Testis (tissue), 2 donors: Measurements from ENCODE around the gene PRKAR1B.

Experiments
- POLR2A ChIP-seq: fragments of 450-650 bp; IDR thresholded peaks from one replicate; pipeline ENCODE4 v1.6.1; 2017; ENCODE audit warnings: antibody characterized with exemption, mild to moderate bottlenecking, moderate library complexity
- TF ChIP-seq, protein P1 (sequence below), 3 experiments: fragments of 450-650 bp in 2 of 3; fragments of 200-600 bp in 1 of 3; sonication (generic) in 1 of 3; IDR thresholded peaks; one replicate each; pipeline ENCODE4 v1.5.1; 2016 to 2019; ENCODE audit warnings: antibody characterized with exemption in 3 of 3, mild to moderate bottlenecking in 2 of 3, moderate library complexity in 1 of 3

DNA sequence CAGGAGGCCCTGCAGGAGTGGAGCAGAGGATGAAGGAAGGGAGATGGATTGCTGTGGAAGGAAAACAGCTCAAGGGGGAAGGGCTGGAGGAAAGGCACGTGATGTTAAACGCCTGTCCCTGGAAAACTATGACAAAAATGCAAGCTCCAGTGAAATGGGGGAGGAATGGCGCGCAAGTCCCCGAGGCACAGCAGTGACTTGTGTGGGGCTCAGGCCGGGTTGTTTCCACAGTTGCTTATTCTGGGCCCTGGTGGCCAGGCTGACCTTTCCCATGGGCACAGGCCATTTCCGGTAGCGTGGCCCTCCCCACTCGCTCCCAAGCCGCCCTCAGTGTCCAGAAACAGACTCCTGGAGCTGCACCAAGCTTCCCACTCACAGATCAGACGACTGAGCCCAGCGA lies 139.3 kb downstream of the PRKAR1B start:
- TF ChIP-seq, protein P1, sequence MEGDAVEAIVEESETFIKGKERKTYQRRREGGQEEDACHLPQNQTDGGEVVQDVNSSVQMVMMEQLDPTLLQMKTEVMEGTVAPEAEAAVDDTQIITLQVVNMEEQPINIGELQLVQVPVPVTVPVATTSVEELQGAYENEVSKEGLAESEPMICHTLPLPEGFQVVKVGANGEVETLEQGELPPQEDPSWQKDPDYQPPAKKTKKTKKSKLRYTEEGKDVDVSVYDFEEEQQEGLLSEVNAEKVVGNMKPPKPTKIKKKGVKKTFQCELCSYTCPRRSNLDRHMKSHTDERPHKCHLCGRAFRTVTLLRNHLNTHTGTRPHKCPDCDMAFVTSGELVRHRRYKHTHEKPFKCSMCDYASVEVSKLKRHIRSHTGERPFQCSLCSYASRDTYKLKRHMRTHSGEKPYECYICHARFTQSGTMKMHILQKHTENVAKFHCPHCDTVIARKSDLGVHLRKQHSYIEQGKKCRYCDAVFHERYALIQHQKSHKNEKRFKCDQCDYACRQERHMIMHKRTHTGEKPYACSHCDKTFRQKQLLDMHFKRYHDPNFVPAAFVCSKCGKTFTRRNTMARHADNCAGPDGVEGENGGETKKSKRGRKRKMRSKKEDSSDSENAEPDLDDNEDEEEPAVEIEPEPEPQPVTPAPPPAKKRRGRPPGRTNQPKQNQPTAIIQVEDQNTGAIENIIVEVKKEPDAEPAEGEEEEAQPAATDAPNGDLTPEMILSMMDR (IDR thresholded peaks at IDR 0.05): no peak
- TF ChIP-seq POLR2A: no peak
